ENCODE results near the gene PCNX2. TPM values are rescaled to one million over a fixed set of nuclear protein-coding genes. Genes with fewer than 3 reads are reported as not detected.
A peak's percentile ranks its signal among the peaks of the same experiment; 100 is the strongest.

Gene PCNX2
- total and polyA plus RNA-seq, 5 donors from 2014 or later = 1.6 to 42.3 (median 3.1) TPM

DNA sequence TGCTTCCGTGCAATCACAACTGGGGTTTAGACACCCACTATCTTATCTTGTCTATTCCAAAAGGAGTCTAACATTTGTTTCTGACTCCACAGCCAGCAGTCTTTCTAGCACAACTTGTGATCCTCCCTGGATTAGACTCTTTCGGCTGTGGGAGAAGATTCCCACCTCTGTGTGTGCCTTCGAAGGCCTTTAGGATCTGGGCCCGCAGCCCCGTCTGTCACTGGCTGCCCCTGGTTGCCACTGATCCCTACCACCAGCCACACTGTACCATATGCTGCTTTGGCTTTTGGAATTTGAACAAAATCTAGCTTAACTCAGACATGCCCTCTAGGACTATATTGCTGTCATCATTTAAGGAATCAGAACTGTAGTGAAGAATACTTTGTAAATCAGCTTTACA, 327.1 kb downstream of the PCNX2 start:
- Histone ChIP-seq H3K27ac (ENCODE audit: insufficient read depth, low read length, poor library complexity, severe bottlenecking) (no peak overlapping the region), H3K36me3 (ENCODE audit: control insufficient read depth, insufficient read depth, low read length) (peaks cover 60% of the 10 kb centered on the region)
- peak overlapping the region in 1 of 3 donors; percentile 38 for H3K27ac Mint-ChIP-seq

DNA sequence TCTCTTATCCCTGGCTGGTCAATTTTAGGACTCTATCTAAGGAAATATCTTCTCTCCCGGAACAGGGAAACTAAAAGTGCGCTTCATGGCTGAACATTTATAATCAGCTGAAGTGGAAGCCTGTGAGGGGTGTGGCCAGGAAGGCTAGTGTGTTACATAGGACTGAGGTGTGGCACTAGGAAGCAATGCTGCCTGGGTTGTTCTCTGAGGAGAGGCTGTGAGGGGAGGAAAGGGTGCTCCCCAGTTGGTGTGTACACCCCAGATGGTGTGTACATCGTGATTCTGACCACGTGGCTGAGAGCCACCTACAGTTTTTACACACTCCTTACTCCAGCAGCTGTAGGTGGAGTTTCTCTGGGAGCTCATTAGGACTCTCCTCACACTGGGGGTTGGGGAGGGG, 328.9 kb downstream of the PCNX2 start:
- DNase-seq (no peak), ATAC-seq (ENCODE audit: low read depth in 2 of 2) (no peak)
- H3K27ac ChIP-seq (ENCODE audit: insufficient read depth, low read length, poor library complexity, severe bottlenecking) = no peak overlapping the region
- peaks cover 4 to 28% (median 11%) of the 10 kb centered on the region in 4 donors for H3K4me1 Mint-ChIP-seq
- no peak overlapping the region for H3K4me3 Mint-ChIP-seq
- H3K9me3 Mint-ChIP-seq = peaks cover 0 to 4% (median 0%) of the 10 kb centered on the region in 7 donors
- H3K4me1 ChIP-seq (ENCODE audit: control insufficient read depth, insufficient read depth, low read length, poor library complexity, severe bottlenecking) = no peaks in the 10 kb centered on the region
- H3K27me3 Mint-ChIP-seq = no peaks in the 10 kb centered on the region
- H3K27ac Mint-ChIP-seq = peak overlapping the region in 1 of 3 donors; percentile 23
- H3K27me3 ChIP-seq (ENCODE audit: control insufficient read depth, insufficient read depth, low read length) = no peaks in the 10 kb centered on the region
- peaks cover 50% of the 10 kb centered on the region for H3K36me3 Mint-ChIP-seq
- H3K36me3 ChIP-seq (ENCODE audit: control insufficient read depth, insufficient read depth, low read length) = peaks cover 47% of the 10 kb centered on the region
- no peak overlapping the region for H3K4me3 ChIP-seq (ENCODE audit: low read depth, low read length)
- no peaks in the 10 kb centered on the region for H3K9me3 ChIP-seq (ENCODE audit: control insufficient read depth in 2 of 2, low read length in 2 of 2)

More for the DNA sequence above, 327.1 kb downstream of the PCNX2 start:
- H3K4me3 ChIP-seq (ENCODE audit: low read depth, low read length) = no peak overlapping the region
- no peak for ATAC-seq (ENCODE audit: low read depth in 2 of 2)
- Mint-ChIP-seq H3K9me3 (peaks cover 2 to 15% (median 5%) of the 10 kb centered on the region in 7 donors), H3K4me1 (peaks cover 0 to 14% (median 5%) of the 10 kb centered on the region in 4 donors), H3K4me3 (no peak overlapping the region), H3K27me3 (no peaks in the 10 kb centered on the region), H3K36me3 (peaks cover 61% of the 10 kb centered on the region)
- peaks cover 6 to 12% of the 10 kb centered on the region in 2 experiments for H3K9me3 ChIP-seq (ENCODE audit: control insufficient read depth in 2 of 2, low read length in 2 of 2)
- no peak for DNase-seq
- H3K4me1 ChIP-seq (ENCODE audit: control insufficient read depth, insufficient read depth, low read length, poor library complexity, severe bottlenecking) = no peaks in the 10 kb centered on the region
- no peaks in the 10 kb centered on the region for H3K27me3 ChIP-seq (ENCODE audit: control insufficient read depth, insufficient read depth, low read length)

DNA sequence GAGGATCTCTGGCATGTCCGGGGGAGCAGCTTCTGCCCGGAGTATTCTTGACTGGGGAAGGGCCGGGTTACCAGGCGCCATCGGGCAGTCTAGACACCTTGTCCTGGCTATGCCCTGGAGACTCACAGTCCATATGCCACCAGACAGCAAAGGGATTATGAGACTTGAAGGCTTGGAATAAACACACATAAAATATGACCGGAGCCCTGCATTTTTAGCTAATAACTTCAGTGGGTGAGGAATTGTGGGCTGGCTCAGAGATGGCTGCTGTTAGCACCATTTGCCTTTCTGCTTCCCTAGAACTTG, 329.7 kb downstream of the PCNX2 start:
- Histone ChIP-seq H3K36me3 (ENCODE audit: control insufficient read depth, insufficient read depth, low read length) (peaks cover 41% of the 10 kb centered on the region), H3K27me3 (ENCODE audit: control insufficient read depth, insufficient read depth, low read length) (no peaks in the 10 kb centered on the region), H3K4me1 (ENCODE audit: control insufficient read depth, insufficient read depth, low read length, poor library complexity, severe bottlenecking) (no peaks in the 10 kb centered on the region), H3K9me3 (ENCODE audit: control insufficient read depth in 2 of 2, low read length in 2 of 2) (no peaks in the 10 kb centered on the region), H3K4me3 (ENCODE audit: low read depth, low read length) (no peak overlapping the region), H3K27ac (ENCODE audit: insufficient read depth, low read length, poor library complexity, severe bottlenecking) (no peak overlapping the region)
- Mint-ChIP-seq H3K4me1 (peaks cover 4 to 30% (median 16%) of the 10 kb centered on the region in 4 donors), H3K9me3 (peaks cover 0 to 1% (median 0%) of the 10 kb centered on the region in 7 donors), H3K27me3 (no peaks in the 10 kb centered on the region), H3K27ac (no peak overlapping the region), H3K4me3 (no peak overlapping the region), H3K36me3 (peaks cover 42% of the 10 kb centered on the region)
- no peak for ATAC-seq (ENCODE audit: low read depth in 2 of 2)
- DNase-seq = no peak

DNA sequence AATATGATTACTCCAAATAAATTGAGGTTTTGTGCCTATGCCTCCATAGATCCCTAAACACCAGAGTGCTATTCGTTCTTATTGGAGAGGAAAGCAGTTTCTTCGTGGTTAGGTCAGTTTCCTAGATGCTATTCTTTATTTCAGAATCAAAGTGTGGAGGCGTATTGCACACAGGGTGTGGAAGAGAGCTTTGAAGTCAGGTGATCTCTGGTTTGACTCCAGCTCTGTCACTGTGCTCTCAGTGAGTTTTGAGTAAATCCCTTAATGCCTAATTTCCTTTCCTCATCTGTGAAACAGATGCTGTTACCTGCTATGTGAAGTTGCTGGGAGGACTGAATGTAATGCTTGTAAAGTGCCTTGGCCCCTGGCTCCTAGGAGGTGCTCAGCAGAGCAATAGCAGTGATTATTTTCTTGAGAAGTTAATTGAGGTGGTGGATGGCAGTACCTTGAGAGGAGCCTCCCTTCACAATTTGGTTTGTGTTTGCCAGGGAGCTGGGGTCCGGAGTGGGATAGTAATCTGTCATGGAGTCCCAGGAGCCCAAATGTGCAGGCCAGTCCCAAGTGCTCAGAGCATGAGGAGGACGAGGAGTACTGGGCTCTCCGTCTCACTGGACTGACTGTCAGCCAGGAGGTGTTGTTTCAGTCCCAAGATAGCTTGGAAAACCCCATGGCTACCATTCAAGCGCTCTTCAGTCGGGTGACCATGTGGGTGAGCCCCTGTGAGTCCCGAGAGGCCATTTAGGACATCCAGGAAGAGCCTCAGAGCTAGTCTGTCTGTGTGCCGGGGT, 330.2 kb downstream of the PCNX2 start:
- DNase-seq = no peak
- H3K4me3 ChIP-seq (ENCODE audit: low read depth, low read length) = no peak overlapping the region
- Mint-ChIP-seq H3K36me3 (peaks cover 41% of the 10 kb centered on the region), H3K27me3 (no peaks in the 10 kb centered on the region), H3K27ac (peak overlapping the region in 1 of 3 donors; percentile 85), H3K4me3 (no peak overlapping the region), H3K9me3 (peaks cover 0 to 1% (median 0%) of the 10 kb centered on the region in 7 donors), H3K4me1 (peaks cover 4 to 30% (median 17%) of the 10 kb centered on the region in 4 donors)
- H3K27ac ChIP-seq (ENCODE audit: insufficient read depth, low read length, poor library complexity, severe bottlenecking) = no peak overlapping the region
- H3K9me3 ChIP-seq (ENCODE audit: control insufficient read depth in 2 of 2, low read length in 2 of 2) = no peaks in the 10 kb centered on the region
- no peaks in the 10 kb centered on the region for H3K27me3 ChIP-seq (ENCODE audit: control insufficient read depth, insufficient read depth, low read length)
- no peak for ATAC-seq (ENCODE audit: low read depth in 2 of 2)
- peaks cover 37% of the 10 kb centered on the region for H3K36me3 ChIP-seq (ENCODE audit: control insufficient read depth, insufficient read depth, low read length)
- H3K4me1 ChIP-seq (ENCODE audit: control insufficient read depth, insufficient read depth, low read length, poor library complexity, severe bottlenecking) = no peaks in the 10 kb centered on the region

DNA sequence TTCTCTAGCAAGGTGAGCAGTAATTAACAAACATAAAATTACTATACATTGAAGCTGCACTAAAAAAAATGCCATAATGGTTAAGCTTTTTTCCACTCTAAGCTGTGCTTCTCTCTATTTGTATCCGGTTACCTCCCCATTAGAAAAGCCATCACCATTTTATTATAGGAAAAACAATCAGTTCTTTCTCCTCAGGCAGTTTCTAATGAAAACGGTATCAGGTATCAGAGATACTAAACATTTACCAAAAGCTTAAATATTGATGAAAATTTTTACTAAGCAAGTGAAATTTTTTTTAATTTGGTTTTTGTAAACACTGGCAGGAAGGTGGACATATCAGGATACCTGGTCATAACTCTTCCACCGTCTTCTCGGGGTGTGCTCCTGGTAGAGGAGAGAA, 330.9 kb downstream of the PCNX2 start:
- Mint-ChIP-seq H3K36me3 (peaks cover 37% of the 10 kb centered on the region), H3K4me1 (peaks cover 4 to 30% (median 17%) of the 10 kb centered on the region in 4 donors), H3K4me3 (no peak overlapping the region), H3K27ac (peak overlapping the region in 1 of 3 donors; percentile 85), H3K27me3 (no peaks in the 10 kb centered on the region), H3K9me3 (peaks cover 0 to 1% (median 0%) of the 10 kb centered on the region in 7 donors)
- no peaks in the 10 kb centered on the region for H3K9me3 ChIP-seq (ENCODE audit: control insufficient read depth in 2 of 2, low read length in 2 of 2)
- H3K4me1 ChIP-seq (ENCODE audit: control insufficient read depth, insufficient read depth, low read length, poor library complexity, severe bottlenecking) = no peaks in the 10 kb centered on the region
- H3K27me3 ChIP-seq (ENCODE audit: control insufficient read depth, insufficient read depth, low read length) = no peaks in the 10 kb centered on the region
- ATAC-seq (ENCODE audit: low read depth in 2 of 2) (no peak), DNase-seq (no peak)
- H3K4me3 ChIP-seq (ENCODE audit: low read depth, low read length) = no peak overlapping the region
- peaks cover 32% of the 10 kb centered on the region for H3K36me3 ChIP-seq (ENCODE audit: control insufficient read depth, insufficient read depth, low read length)
- no peak overlapping the region for H3K27ac ChIP-seq (ENCODE audit: insufficient read depth, low read length, poor library complexity, severe bottlenecking)

DNA sequence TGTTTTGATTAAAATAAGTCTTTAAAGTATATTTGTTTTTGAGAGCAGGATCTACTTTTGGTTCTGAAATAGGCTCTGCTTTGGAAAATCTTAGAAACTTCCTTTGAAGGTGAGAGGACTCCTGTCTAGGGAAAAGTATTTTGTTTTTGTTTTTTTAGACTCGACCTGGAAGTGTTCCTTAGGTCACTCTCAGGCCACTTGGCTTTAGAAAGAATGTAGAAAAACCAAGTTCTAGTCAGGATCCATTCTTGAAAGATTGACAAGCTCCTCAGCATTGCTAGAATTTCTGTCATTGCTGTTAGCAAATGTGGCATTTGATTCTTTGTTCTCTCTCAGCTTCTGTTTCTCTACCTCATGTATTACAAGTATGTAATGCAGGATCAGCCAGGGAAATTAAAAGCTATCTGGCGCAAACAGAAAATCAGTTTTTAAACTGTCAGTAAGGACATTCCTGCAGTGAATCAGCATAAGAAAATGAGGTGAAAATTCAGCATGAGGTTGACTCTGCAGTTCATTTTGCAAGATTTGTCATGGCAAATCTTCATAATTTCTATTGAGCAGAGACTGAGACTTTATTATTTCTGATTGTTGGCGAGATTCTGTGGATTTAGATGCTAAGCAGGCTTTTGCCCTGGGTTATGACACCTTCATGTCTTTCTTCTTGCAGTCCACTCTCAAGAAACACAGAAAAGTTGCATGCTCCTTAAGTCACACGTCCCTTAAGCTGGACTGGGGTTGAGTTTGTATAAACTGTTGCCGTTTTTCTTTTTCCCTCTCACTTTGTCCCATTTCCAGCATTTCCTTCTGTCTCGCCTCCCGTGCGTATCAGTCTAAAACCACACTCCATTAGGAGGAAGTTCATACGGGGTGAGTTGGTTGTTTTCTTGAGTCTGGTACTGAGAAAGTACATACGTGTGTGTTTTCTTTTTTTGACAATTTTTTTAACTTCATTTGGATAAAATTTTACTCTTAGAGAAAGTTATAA, 332.5 kb downstream of the PCNX2 start:
- Histone ChIP-seq H3K27ac (ENCODE audit: insufficient read depth, low read length, poor library complexity, severe bottlenecking) (no peak overlapping the region), H3K4me3 (ENCODE audit: low read depth, low read length) (no peak overlapping the region), H3K36me3 (ENCODE audit: control insufficient read depth, insufficient read depth, low read length) (peaks cover 31% of the 10 kb centered on the region), H3K4me1 (ENCODE audit: control insufficient read depth, insufficient read depth, low read length, poor library complexity, severe bottlenecking) (no peaks in the 10 kb centered on the region), H3K9me3 (ENCODE audit: control insufficient read depth in 2 of 2, low read length in 2 of 2) (peaks cover 3 to 5% of the 10 kb centered on the region in 2 experiments), H3K27me3 (ENCODE audit: control insufficient read depth, insufficient read depth, low read length) (no peaks in the 10 kb centered on the region)
- Mint-ChIP-seq H3K9me3 (peaks cover 0 to 5% (median 0%) of the 10 kb centered on the region in 7 donors), H3K27ac (peak overlapping the region in 1 of 3 donors; percentile 10), H3K36me3 (peaks cover 38% of the 10 kb centered on the region), H3K27me3 (no peaks in the 10 kb centered on the region), H3K4me1 (peaks cover 4 to 28% (median 16%) of the 10 kb centered on the region in 4 donors), H3K4me3 (no peak overlapping the region)
- DNase-seq (no peak), ATAC-seq (ENCODE audit: low read depth in 2 of 2) (no peak)

DNA sequence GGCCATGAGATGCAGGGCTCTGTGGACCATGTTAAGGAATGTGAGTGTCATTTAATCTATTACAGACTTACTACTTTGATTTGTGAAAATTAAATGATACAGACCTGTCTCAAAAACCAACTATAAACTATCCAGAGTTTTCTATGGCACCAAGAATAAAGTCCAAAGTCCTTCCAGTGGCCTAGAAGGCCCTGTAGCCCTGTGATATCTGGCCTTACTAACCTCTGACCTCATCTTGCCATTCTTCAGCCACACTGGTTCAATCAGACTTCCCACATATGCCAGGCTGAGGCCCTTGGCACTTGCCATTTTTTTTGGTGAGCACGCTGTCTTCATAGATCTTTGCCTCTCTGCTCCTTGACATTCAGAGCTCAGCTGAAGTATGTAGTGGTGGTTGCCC, 337.5 kb downstream of the PCNX2 start:
- ATAC-seq (ENCODE audit: low read depth in 2 of 2) (no peak), DNase-seq (no peak)
- Histone ChIP-seq H3K4me3 (ENCODE audit: low read depth, low read length) (no peak overlapping the region), H3K36me3 (ENCODE audit: control insufficient read depth, insufficient read depth, low read length) (peaks cover 29% of the 10 kb centered on the region), H3K27me3 (ENCODE audit: control insufficient read depth, insufficient read depth, low read length) (no peaks in the 10 kb centered on the region), H3K9me3 (ENCODE audit: control insufficient read depth in 2 of 2, low read length in 2 of 2) (peaks cover 3 to 5% of the 10 kb centered on the region in 2 experiments), H3K27ac (ENCODE audit: insufficient read depth, low read length, poor library complexity, severe bottlenecking) (no peak overlapping the region), H3K4me1 (ENCODE audit: control insufficient read depth, insufficient read depth, low read length, poor library complexity, severe bottlenecking) (no peaks in the 10 kb centered on the region)
- no peak overlapping the region for H3K27ac Mint-ChIP-seq
- peaks cover 4 to 24% (median 18%) of the 10 kb centered on the region in 4 donors for H3K4me1 Mint-ChIP-seq
- peaks cover 0 to 6% (median 0%) of the 10 kb centered on the region in 7 donors for H3K9me3 Mint-ChIP-seq
- H3K4me3 Mint-ChIP-seq = no peak overlapping the region
- H3K27me3 Mint-ChIP-seq = no peaks in the 10 kb centered on the region
- H3K36me3 Mint-ChIP-seq = peaks cover 45% of the 10 kb centered on the region
